EL (cell line): ENCODE results near the gene MCRIP1.
A peak's percentile ranks its signal among the peaks of the same experiment; 100 is the strongest.
"Not testable (repeated sequence)": the region's sequence is repeated elsewhere in the genome, so short reads cannot be mapped to it uniquely, and the experiment has no call there.

Experiments
- DNase-seq: peaks from one replicate; pipeline ENCODE4 v3.0.0-alpha.2; 2016

MCRIP1 gene

GRCh38 chr17:81840826-81841778 lies 8.0 kb upstream of the MCRIP1 start:
- DNase-seq: no peak

- DNase-seq: not testable (repeated sequence)
These were observed 7.0 kb upstream of the MCRIP1 start for GRCh38 chr17:81840059-81840458.

- DNase-seq: no peak
These were observed 6.2 kb upstream of the MCRIP1 start for GRCh38 chr17:81839301-81839700.

GRCh38 chr17:81838753-81839255 lies 5.7 kb upstream of the MCRIP1 start:
- DNase-seq: no peak

- DNase-seq: peak; percentile 48
These were observed 4.5 kb upstream of the MCRIP1 start for GRCh38 chr17:81837641-81838040.

- DNase-seq: no peak
These were observed 1.8 kb upstream of the MCRIP1 start, which contains the start of gene PPP1R27 for GRCh38 chr17:81834831-81835267. TSS of gene PPP1R27 (minus strand) at chr17:81835050. CDS start at chr17:81834953, 97 bp downstream.

GRCh38 chr17:81833921-81834830 lies 1.1 kb upstream of the MCRIP1 start:
- no peak for DNase-seq

- DNase-seq: no peak
These were observed 407 bp downstream of the MCRIP1 start for GRCh38 chr17:81832608-81833159.

GRCh38 chr17:81831957-81832607 lies 1.0 kb downstream of the MCRIP1 start:
- peak; percentile 67 for DNase-seq

- DNase-seq: no peak
These were observed 1.5 kb downstream of the MCRIP1 start for GRCh38 chr17:81831563-81831956.

- no peak for DNase-seq
These were observed 3.2 kb downstream of the MCRIP1 start for GRCh38 chr17:81829858-81830257.

GRCh38 chr17:81828656-81829055 lies 4.4 kb downstream of the MCRIP1 start:
- no peak for DNase-seq

GRCh38 chr17:81825841-81826466 lies 7.1 kb downstream of the MCRIP1 start:
- no peak for DNase-seq

- no peak for DNase-seq
These were observed 8.5 kb downstream of the MCRIP1 start for GRCh38 chr17:81824595-81824994.

GRCh38 chr17:81823820-81824550 lies 9.1 kb downstream of the MCRIP1 start:
- DNase-seq: no peak

GRCh38 chr17:81822996-81823819 lies 9.9 kb downstream of the MCRIP1 start:
- no peak for DNase-seq

GRCh38 chr17:81822312-81822637 lies 10.8 kb downstream of the MCRIP1 start:
- DNase-seq: no peak

- DNase-seq: peak; percentile 27
These were observed 11.3 kb downstream of the MCRIP1 start for GRCh38 chr17:81821603-81822311.

- DNase-seq: no peak
These were observed 11.9 kb downstream of the MCRIP1 start for GRCh38 chr17:81821147-81821546.

GRCh38 chr17:81819708-81820107 lies 13.4 kb downstream of the MCRIP1 start:
- no peak for DNase-seq
